ENCODE measurements around the gene HDHD3.
"Not testable (repeated sequence)": the region's sequence is repeated elsewhere in the genome, so short reads cannot be mapped to it uniquely, and the experiment has no call there.

HDHD3 gene, protein sequence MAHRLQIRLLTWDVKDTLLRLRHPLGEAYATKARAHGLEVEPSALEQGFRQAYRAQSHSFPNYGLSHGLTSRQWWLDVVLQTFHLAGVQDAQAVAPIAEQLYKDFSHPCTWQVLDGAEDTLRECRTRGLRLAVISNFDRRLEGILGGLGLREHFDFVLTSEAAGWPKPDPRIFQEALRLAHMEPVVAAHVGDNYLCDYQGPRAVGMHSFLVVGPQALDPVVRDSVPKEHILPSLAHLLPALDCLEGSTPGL

DNA sequence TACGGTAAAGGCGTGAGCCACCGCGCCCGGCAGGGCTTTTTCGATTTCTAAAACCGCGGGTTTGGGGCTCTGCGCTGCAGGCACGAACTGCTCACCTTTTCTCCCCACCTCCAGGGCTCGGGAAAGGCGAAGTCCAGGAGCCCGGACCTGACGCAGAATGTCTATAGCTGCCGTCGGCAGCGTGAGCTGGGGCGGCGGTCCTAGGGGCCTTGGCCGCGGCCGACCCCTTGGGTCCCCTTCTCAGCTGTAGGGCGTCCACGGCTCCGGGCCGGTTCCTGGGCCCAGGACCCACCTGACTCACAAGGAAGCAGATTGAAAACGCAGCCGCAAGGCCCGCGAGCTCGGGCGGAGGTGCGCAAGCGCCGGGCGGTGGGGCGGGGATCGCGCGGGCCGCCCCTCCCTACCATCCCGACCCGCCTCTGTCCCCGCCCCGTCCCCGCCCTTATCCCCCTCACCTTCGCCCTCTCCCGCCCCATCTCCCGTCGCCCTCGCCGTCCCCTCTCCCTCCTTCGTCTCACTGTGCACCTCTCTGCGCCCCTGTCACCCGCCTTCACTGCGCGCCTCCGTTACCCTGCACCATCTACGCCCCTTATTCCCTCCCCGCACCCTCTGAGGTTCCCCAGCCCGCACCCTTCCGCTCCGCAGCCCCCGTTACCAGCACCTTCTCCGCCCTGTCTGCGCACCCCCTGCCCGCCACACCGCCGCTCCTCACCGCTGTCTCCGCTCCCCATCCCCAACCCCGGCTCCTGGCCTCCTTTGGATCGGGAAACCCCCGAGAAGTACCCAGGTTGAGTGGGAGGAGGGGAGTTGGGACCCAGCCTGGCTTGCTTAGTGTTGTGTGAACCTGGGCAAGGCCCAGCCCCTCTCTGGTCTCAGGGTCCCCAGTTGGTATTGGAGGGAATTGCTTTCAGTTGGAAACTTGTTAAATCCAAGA, at the start of gene HDHD3:
Gene HDHD3, minus strand, starts transcription at position 353 of the 934 bp plus-strand sequence. CDS start 2,632 bp downstream, outside the sequence.
- no peak for FAIRE-seq

DNA sequence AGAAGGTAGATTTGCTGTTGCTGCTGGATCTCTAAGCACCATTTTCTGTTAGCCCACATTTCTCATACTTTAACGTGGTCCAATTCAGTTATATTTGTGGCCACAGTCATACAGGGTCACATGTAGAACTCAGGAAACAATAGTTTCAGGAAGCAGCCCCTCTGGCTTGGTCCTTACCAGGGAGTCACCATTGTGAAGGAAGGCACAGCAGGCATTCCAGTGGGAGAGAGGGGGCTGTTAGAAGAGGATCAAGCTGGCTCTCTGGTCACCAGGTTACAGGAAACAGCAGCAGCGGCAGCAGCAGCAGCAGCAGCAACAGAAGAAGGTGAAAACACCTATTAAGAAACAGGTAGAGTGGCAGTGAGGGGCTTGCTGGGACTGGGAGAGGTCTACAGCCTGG, 48.3 kb upstream of the HDHD3 start:
- FAIRE-seq, result no peak

DNA sequence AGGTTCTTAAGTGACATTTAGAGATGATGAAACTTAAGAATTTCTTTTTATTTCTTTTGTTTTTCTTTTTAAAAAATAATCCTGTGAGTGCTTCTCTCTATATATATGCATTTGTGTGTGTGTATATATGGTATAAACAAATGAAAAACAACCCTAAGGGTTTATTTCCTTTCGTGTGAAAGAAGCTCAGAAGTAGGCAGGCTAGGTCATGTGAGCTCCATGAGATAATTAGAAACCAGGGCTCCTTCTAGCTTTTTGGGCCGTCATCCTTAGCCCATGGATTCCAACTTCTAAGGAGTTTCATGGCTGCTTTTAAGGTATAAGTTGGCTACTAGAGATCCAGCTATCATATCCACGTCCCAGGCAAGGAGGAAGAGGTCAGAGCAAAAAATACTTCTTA, 44.9 kb upstream of the HDHD3 start:
- no peak for FAIRE-seq

DNA sequence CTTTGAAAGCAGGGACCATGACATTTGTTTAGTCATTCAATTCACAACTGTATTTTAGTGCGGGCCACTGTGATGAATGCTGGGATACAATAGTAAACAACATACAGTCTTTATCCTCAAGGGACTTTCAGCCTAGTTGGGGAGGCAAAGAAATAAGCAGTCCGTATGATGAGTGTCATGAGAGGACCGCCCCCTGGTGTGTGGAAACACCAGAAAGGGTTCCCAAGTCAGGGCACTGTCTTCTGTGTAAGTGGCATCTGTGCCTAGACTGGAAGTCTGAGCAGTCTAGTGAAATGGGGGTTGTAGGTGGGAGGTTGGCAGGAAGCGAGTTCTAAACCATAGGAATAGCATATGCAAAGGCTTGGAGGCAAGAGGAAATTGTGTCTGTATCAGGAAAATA, 40.6 kb upstream of the HDHD3 start:
- FAIRE-seq, result no peak

DNA sequence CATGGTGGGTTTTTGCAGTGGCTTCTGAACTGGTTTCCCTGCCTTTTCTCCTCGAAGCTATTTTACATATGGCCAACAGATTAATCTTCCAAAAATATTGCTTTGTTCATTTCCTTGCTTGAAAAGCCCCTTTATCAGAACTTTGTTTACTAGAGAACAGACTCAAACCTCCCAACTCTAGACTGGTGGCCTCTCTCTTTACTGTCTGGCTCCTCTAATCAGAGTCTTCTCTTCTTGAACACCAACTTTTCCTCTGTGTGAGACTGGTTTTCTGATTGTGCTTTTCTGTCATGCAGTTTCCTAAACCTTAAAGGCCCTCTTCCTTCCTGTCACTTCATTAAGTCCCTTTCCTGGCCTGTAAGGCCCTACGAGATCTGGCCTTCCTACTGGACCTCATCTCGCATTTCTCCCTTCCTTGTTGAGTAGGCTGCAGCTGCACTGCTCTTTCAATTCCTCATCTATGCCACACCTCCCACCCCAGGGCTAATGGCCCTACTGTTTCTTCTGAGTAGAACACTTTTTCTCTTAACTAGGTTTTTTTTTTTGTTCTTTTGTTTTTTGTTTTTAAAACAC, 39.4 kb upstream of the HDHD3 start:
- FAIRE-seq, result no peak

DNA sequence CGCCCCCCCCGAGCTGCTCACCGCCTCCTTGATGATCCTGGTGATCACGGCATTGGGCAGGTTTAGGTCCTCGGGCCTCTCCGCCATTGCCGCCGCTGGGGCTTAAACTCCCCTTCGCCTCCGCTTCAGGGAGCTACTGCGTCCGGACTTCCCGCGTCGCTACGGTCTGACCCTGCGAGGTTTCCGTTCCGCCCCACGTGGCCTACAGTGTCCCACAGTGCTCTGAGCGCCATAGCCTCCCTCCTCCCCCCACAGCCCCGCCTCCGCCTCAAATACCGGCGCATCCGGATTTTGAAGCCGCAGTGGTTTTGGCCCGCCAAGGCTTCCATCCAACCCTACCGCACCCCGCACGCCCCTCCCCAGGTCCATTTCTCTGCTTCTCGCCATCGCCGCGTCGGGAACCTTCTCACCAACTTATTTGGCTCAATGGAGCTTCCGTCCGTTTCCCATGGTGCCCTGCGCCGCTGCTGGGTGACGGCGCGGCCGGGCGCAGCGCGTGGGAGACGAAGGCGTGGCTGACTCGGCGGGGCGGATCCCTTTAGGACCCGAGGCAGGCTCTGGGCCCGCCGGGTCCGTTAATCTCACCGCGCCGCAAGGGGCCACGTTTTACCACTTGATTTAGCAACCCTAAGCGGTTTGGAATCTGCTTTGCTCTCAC, 33.5 kb upstream of the HDHD3 start, which contains the start of the genes C9orf43 and POLE3:
Gene C9orf43, plus strand, starts transcription at position 541 of the 658 bp plus-strand sequence. CDS start 2,747 bp downstream, outside the sequence.
Gene POLE3, minus strand, starts transcription at position 469 of the 658 bp plus-strand sequence. Its CDS starts 382 bp downstream, at position 87.
- FAIRE-seq, result no peak

DNA sequence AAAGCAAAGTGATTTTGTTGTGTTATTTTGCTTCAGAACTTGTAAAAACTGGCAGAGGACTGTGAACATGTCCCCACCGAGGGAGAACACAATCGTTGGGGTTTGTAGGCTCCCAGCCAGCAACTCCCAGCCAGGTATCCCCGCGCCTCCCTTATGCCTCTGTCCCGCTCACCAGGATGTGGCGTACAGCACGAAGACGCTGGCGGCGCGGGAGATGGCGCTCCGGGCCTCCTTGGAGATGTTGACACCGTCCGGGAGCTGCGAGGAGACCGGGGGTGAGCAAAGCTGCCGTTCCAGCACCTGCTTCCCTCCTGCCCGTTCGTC, 33.1 kb upstream of the HDHD3 start:
- no peak for FAIRE-seq

DNA sequence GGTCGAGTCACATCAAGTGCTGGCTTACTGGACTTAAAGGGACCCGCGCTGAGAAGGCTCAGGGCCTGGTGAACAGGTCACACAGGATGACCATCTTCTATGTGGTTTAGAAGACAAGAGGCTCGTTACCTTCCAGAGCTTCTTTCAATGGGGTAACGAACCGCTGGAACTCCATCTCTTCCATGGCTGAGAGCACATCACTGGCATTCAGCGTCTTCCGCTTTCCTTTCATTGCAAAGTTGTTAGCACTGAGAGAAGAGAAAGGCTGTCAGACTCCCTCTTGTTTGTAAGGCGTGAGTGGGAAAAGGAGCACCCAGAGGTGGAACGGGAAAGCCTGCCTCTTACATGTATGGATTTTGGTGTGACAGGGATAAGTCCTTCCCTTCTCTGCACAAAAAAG, 32.7 kb upstream of the HDHD3 start:
- FAIRE-seq, result no peak

DNA sequence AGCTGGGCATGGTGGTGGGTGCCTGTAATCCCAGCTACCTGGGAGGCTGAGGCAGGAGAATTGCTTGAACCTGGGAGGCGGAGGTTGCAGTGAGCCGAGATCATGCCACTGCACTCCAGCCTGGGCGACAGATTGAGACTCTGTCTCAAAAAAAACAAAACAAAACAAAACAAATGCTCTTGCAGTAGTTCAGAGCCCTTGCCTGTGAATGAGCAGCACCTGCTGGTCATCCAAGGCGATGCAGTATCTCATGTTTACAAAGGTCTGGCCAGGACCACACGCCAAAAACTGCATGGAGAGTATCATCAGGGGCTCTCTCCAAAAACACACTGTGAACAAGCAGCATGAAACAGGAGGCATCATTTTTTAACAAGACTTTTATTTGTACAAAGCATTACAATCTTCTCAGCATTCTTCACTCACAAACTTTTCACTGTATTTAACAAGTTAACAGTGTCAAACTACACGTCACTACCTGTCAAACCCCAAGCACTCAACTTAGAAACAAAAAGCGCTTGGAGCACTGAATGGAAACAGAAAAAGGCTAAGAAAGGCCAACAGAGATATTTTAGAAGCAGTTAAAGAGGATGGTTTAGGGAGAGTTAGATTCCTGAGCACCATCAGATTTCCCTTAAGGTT, 30.2 kb upstream of the HDHD3 start:
- not testable (repeated sequence) for FAIRE-seq

DNA sequence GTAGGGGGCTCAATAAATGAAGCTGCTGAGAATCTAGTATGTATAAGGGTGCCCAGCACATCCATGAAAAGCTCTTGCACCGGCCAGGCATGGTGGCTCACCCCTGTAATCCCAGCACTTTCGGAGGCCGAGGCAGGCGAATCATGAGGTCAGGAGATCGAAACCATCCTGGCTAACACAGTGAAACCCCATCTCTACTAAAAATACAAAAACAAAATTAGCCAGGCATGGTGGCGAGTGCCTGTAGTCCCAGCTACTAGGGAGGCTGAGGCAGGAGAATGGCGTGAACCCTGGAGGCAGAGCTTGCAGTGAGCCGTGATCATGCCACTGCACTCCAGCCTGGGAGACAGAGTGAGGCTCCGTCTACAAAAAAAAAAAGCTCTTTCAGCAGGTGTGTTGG, 29.6 kb upstream of the HDHD3 start:
- FAIRE-seq, result not testable (repeated sequence)

DNA sequence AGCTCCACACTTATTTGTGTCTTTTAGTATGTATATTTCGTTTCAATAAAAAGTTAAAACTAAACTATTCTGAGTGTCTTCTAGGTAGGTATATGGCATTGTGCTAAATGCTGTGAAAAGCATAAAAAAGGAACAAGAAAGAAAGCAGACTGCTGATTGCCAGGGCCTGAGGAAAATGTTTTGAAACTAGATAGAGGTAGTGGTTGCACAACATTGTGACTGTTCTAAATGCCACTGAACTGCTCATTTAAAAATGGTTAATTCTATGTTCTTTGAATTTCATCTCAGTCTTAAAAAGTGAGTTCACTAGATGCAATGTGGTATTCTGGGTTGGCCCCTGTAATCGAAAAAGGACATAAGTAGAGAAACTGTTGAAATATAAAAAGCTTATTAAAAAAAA, 26.9 kb upstream of the HDHD3 start:
- no peak for FAIRE-seq

DNA sequence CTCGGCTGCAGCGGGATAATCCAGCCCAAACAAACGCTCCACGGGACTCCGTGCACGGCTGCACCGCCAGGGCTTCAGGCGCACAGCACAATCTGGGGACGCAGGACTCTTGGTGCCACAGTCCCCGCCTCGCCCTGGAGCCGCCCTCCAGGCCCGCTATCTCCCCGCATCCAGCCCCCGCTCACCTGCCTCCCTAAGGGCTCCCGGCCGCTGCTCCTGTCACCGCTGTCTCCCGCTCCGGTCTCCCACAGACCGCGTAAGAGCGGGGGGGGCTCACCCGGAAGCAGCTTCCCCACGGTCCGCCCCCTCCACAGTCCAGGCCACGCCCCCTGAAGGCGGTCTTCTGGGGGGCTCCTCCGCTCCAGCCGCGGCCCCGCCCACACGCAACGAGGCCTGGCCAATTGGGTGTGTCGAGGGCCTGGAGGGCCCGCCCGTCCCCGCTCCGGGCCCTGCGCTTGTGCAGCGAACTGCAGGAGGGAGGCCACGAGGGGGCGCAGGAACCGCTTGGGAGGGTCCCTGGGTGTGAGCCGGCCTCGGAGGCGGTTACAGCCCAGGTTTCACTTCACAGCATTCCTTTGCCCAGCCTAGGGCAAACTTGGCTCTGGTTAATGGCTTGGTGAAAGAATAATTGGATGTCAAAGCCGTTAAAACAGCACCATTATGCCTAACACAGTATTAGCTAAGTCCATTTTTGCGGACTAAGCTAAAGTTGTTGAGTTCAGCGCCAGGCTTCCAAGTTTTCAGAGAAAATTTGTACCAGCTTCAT, 24.4 kb upstream of the HDHD3 start, which contains the start of gene ALAD:
Gene ALAD, minus strand, starts transcription at position 258 of the 766 bp plus-strand sequence. CDS start 7,725 bp downstream, outside the sequence.
- peak; percentile 77 for FAIRE-seq

DNA sequence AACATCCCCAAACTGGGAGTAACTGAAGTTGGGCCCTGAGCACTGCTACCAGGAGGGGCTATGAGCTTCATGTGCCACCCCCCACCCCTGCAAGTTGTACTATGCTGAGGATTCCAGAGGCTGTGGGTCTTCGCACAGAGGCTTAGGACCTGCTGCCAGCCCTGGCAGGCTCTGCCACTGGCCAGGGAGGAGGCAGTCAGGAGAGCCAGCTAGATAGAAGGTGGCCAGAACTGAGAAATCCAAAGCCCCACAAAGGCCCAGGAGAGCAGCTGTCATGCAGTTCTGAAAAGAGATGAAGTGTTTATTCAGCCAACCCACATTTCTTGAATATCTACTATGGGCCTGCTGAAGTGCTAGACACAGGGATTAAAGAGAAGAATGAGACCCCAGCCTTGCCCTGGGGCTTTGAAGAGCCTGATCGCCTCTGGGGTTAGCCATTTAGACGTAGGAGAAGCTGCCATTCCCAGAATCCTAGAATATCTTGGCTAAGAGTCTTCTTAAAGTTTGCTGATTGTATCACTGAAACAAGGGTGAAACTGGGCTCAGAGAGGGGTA, 22.9 kb upstream of the HDHD3 start:
- no peak for FAIRE-seq

DNA sequence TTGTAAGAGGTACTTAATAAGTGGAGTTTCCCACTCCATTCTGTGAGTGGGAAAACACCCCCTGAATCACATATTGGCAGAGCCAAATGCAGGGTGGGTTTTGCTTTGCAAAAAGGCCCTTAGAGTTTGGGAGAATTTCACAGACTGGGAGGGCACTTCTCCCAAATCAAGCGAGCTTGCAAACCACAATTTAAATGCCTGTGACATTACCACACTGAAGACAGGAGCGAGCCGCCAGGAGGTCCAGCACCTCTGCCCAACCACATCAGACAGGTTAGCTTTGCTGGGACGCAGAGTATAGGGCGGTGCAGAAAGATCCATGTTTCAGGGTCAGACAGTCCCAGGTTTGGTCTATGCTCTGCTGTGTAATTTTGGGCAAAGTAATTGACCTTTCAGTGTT, 22.0 kb upstream of the HDHD3 start:
- FAIRE-seq, result no peak

DNA sequence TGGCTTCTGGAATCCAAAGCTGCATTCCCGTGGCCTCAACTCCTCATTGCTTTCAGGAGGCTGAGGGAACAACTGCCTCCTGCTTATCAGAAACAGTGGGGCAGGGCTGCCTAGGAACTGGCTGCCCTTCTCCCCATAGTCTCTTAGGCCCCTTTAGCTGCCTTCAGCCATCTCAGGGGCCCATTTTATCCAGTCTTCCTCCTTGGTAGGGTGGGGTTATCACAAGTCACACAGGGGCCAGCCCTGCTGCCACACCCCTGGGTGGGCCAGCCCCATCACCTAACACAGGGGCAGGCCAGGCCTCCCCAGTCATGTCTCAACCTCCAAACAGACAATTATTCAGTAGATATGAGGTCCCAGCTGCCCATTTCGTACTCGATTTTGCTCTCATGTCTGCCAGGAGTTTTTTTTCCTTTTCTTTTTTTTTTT, 20.4 kb upstream of the HDHD3 start:
- no peak for FAIRE-seq

DNA sequence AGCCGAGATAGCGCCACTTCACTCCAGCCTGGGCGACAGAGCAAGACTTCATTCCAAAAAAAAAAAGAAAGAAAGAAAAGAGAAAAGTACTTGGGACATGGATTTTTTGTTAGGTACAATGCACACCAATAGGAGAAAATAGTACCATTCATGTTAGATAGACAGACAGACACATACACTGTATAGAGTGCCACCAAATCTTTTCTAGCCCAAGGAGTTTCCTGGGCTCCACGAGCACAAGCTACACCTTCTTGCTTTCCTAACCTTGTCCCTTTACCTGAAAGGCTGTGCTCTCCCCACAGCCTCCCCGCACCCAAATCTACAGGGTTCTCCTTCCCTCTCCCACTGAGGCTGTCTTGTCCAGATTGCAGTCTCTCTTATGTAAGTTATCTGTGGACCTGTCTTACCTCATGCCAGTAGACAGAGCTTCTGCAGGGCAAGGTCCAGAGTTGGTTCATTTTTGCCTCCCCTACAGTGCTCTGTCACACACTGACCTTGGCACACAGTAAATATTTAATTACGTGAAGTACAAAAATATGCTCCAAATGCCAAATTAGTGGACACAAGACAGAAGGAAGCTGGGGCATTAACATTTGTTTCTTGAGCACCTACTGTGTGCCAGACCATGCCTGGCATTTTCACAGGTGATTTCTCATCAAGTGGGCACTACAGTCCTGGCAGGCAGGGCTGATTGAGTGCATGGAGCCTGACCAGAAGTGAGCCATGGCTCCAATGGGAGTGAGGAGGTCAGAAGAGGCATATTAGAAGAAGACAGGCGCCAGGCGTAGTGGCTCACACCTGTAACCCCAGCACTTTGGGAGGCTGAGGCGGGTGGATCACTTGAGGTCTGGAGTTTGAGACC, 18.4 kb upstream of the HDHD3 start:
- FAIRE-seq, result no peak

DNA sequence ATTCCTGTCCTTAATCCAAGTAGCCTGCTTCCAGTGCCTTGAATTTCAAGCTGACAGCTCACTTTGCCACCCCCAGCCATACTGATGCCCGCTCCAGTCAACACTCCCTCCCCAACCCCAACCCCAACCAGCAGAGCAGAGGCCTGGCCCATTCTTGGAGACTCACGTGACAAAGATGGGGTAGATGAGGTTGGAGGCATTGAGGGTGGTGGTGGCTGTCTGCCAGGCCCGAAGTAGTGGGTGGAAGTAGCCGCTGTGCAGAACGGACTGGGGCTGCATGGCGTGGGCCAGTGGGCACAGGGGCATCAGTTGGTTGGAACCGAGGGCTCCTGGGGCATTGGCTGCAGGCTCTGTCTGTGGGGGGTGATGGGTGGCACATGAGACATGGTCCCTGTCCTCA, 16.5 kb upstream of the HDHD3 start:
- FAIRE-seq, result no peak

DNA sequence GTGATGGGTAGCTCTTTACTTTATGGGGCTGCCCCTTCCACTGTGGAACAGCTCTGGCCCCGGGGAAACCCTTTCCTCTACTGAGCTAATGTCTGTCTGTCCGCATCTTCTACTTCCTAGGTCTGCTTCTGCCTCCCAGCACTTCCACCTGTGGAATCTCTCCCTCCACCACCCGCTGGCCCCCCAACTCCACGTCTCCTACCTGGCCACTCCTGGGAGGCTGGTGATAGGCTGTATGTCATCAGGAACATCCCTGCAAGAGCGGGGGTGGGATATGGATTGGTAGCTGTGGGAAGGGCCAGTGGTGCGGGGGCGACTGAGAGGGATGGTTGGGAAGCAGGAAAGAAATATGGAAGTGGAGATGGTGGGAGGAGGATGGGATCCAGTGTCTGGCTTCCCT, 15.1 kb upstream of the HDHD3 start:
- FAIRE-seq, result no peak

DNA sequence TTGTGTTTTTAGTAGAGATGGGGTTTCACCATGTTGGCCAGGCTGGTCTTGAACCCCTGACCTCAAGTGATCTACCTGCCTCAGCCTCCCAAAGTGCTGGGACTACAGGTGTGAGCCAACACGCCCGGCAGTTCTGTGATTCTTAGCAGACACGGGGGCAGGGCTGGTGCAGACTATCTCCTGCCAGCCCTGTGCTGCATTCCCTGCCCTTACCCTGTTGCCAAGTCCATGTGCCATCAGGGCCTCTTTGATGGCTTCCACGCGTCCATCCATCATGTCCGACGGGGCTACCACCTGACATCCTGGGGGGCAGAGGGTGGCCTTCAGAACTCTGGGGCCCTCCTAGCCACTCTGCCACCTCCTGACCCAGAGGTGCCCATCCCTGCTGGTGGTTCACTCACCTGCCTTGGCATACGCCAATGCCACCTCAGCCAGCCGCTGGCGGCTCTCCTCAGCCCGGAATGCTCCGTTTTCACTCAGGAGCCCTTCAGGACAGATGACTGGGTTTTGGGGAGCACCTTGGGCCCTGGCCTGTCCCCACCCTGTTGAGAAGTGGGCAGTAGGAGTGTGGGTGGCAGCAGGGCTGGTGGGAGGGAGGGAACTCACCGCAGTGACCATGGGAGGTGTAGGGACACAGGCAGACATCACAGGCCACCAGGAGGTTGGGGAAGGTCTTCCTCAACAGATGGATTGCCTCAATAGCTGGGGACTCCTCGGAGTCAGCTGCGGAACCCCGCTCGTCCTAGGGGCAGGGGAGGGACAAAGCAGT, 13.6 kb upstream of the HDHD3 start:
- no peak for FAIRE-seq

DNA sequence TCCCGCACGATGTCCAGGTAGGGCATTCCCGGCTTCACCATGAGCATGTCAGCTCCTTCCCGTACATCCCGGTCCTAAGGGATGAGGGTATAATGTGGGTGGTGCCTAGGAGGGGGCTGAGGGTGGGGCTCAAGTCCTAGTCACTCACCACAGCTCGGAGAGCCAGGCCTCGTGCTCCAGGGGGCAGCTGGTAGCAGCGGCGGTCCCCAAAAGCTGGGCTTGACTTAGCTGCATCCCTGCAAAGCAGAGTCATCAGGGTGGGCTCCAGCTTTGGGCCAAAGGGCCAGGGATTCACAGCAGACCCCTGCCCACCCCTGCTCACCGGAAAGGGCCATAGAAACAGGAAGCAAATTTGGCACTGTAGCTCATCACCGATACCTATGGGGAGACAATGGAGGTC, 12.7 kb upstream of the HDHD3 start:
- no peak for FAIRE-seq
